Common myeloid progenitor, CD34-positive (primary cell): ENCODE data around the gene FHIT.
A peak's percentile ranks its signal among the peaks of the same experiment; 100 is the strongest.

Experiments used
- CTCF ChIA-PET: fragments of 350-600 bp; sonication (Branson Sonifier 250); formaldehyde crosslinking; loops from one replicate; lab custom pipeline; 2021; ENCODE audit warnings: antibody characterized with exemption; lab: Charles Lee
- POLR2A ChIA-PET: fragments of 350-600 bp; sonication (Branson Sonifier 250); formaldehyde crosslinking; loops from one replicate; lab custom pipeline; 2021; ENCODE audit warnings: antibody characterized with exemption; lab: Charles Lee
- DNase-seq, 3 donors: peaks; one replicate each; pipeline versions ENCODE4 v3.0.0 to v3.0.0-alpha.2; 2013
- H3K27ac ChIP-seq, 2 experiments: 1 replicate in 1 of 2; 2 replicates in 1 of 2; pipeline ENCODE4 v1.7.0; 2013; ENCODE audit warnings: inconsistent platforms in 2 of 2, low read length in 2 of 2, mild to moderate bottlenecking in 2 of 2, low read depth in 1 of 2, moderate library complexity in 1 of 2; ENCODE audit not compliant: severe bottlenecking in 2 of 2, insufficient read depth in 1 of 2, poor library complexity in 1 of 2
- H3K27me3 ChIP-seq, 5 experiments: replicated peaks in 2 of 5; 1 replicate in 3 of 5; 2 replicates in 2 of 5; pipeline versions ENCODE4 v1.6.1 to v1.7.0; 2013; ENCODE audit warnings: low read length in 4 of 5, mild to moderate bottlenecking in 2 of 5, moderate library complexity in 2 of 5, inconsistent platforms in 1 of 5; ENCODE audit not compliant: insufficient read depth in 5 of 5, control insufficient read depth in 4 of 5
- H3K36me3 ChIP-seq, 4 experiments: 1 replicate in 2 of 4; 2 replicates in 2 of 4; pipeline versions ENCODE4 v1.6.1 to v1.7.0; 2013; ENCODE audit warnings: low read length in 3 of 4, control low read depth in 1 of 4, mild to moderate bottlenecking in 1 of 4; ENCODE audit not compliant: control insufficient read depth in 4 of 4, insufficient read depth in 4 of 4
- H3K4me1 ChIP-seq, 4 experiments: 1 replicate in 3 of 4; 2 replicates in 1 of 4; pipeline versions ENCODE4 v1.6.1 to v1.7.1; 2013; ENCODE audit warnings: low read length in 3 of 4, mild to moderate bottlenecking in 3 of 4, control low read depth in 1 of 4, inconsistent platforms in 1 of 4, moderate library complexity in 1 of 4; ENCODE audit not compliant: control insufficient read depth in 4 of 4, insufficient read depth in 4 of 4; ENCODE audit errors: control extremely low read depth in 1 of 4
- H3K4me3 ChIP-seq, 7 experiments: 1 replicate in 4 of 7; 2 replicates in 3 of 7; pipeline versions ENCODE4 v1.5.1 to v1.7.0; 2013; ENCODE audit warnings: mild to moderate bottlenecking in 7 of 7, low read length in 6 of 7, moderate library complexity in 6 of 7, inconsistent platforms in 2 of 7, low read depth in 2 of 7, control low read depth in 1 of 7; ENCODE audit not compliant: insufficient read depth in 4 of 7, control insufficient read depth in 1 of 7; ENCODE audit errors: extremely low read depth in 1 of 7
- H3K9me3 ChIP-seq, 5 experiments: 1 replicate in 4 of 5; 2 replicates in 1 of 5; pipeline versions ENCODE4 v1.6.1 to v1.7.1; 2013; ENCODE audit warnings: low read length in 4 of 5, mild to moderate bottlenecking in 2 of 5, inconsistent platforms in 1 of 5, low read depth in 1 of 5, moderate library complexity in 1 of 5; ENCODE audit not compliant: control insufficient read depth in 4 of 5, insufficient read depth in 2 of 5; ENCODE audit errors: control extremely low read depth in 1 of 5
- WGBS: methylation state at CpG from one replicate; pipeline ENCODE4 v1.1.5; 2013; ENCODE audit not compliant: insufficient coverage; 5-methylcytosine and 5-hydroxymethylcytosine counted together

The FHIT gene

DNA sequence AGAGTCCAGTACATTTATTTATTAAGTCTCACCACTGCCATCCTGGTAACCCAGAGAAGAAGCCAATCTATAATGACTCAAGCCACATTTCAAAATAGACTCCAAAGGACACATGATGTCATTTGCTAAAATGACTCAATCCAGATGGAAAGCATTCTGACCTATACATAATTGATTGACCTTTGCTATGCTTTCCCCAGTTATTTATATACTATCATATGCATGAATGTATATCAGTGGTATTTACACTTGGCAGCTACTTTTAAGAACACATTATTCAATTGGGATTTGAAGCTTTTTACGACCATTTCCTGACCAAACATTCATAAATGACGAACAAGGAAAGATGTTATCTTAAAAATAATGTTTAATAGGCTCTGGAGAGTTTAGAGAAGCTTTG is 297.2 kb downstream of the FHIT start:
- ChIA-PET POLR2A (no interaction called here), CTCF (no interaction called here)
- WGBS: no CpG with 5 or more reads among the region's 2 CpGs
- no peaks in the 10 kb centered on the region for H3K36me3 ChIP-seq
- H3K27ac ChIP-seq: no peak overlapping the region
- H3K27me3 ChIP-seq: no peaks in the 10 kb centered on the region
- H3K9me3 ChIP-seq: peaks cover 0 to 11% (median 0%) of the 10 kb centered on the region in 5 experiments
- DNase-seq: no peak
- no peaks in the 10 kb centered on the region for H3K4me1 ChIP-seq
- no peak overlapping the region for H3K4me3 ChIP-seq

DNA sequence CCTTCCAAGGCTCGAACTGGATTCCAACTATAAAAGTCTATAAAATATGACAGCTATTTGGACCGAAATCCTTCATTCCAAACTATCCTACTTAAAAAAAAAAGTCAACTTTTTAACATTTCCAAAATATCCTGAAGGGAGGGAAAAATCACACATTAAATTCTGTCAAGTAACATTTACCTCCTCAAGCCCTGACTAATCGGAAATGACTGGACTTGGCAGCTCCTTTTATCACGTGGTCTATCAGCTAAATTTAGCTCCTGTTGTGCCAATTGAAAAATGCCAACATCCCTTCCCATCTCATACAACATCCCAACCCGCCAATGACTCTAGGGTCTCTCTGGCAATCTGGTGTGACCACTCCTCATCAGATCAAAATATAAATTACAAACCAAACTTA is 297.9 kb downstream of the FHIT start:
- Histone ChIP-seq H3K4me3 (no peak overlapping the region), H3K4me1 (no peaks in the 10 kb centered on the region), H3K36me3 (no peaks in the 10 kb centered on the region), H3K27me3 (no peaks in the 10 kb centered on the region), H3K27ac (no peak overlapping the region), H3K9me3 (peaks cover 0 to 11% (median 0%) of the 10 kb centered on the region in 5 experiments)
- CTCF ChIA-PET: no interaction called here
- no peak for DNase-seq
- POLR2A ChIA-PET: no interaction called here
- WGBS: 100% methylated on average over 3 of the region's 5 CpGs

DNA sequence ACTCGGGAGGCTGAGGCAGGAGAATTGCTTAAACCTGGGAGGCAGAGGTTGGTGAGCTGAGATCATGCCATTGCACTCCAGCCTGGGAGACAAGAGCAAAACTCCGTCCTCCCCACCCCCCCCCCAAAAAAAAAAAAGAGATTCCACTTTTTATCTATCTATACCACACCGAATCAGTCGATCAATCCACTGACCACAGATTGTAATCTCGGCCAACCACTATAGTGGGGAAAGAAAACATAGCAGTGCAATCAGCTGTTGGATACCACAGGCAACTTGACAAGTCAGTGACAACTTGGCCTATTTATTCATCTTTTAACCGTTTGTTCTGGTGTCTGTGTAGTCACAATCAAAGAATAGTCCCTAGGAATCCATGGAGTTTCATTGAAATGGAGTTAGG is 299.2 kb downstream of the FHIT start:
- CTCF ChIA-PET: no interaction called here

DNA sequence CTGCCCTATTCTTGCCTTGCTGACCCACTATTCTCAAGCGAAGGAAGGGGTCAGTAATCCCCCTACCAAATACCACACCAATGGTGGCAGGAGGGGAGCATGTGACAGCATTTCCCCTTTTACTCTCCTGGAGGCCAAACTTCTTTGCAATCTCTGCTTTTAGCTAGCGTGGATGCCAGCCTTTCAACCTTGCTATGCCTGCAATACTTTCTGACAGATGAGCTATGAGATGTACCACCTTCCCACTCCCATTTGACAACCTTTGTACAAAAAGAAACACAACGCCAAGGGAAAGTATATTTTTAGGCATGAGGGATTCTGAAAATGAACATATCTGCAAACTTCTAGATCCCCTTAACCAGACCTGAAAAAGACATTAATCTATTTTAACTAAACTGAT is 302.1 kb downstream of the FHIT start:
- WGBS: no CpG with 5 or more reads among the region's 3 CpGs
- ChIA-PET POLR2A (no interaction called here), CTCF (no interaction called here)
- no peak overlapping the region for H3K4me3 ChIP-seq
- H3K9me3 ChIP-seq: no peaks in the 10 kb centered on the region
- no peak for DNase-seq
- H3K36me3 ChIP-seq: no peaks in the 10 kb centered on the region
- H3K27me3 ChIP-seq: no peaks in the 10 kb centered on the region
- no peak overlapping the region for H3K27ac ChIP-seq
- H3K4me1 ChIP-seq: no peaks in the 10 kb centered on the region

More for the DNA sequence above, 299.2 kb downstream of the FHIT start:
- WGBS: 67% methylated on average over 4 of the region's 6 CpGs
- Histone ChIP-seq H3K4me1 (no peaks in the 10 kb centered on the region), H3K36me3 (no peaks in the 10 kb centered on the region), H3K4me3 (no peak overlapping the region), H3K27ac (no peak overlapping the region), H3K27me3 (no peaks in the 10 kb centered on the region), H3K9me3 (peaks cover 0 to 11% (median 0%) of the 10 kb centered on the region in 5 experiments)
- DNase-seq: no peak
- POLR2A ChIA-PET: interaction anchor here (0.6 kb wide), 1 partner anchor 40 kb away, joined by 3 read pairs; no protein-coding TSS in a partner anchor

DNA sequence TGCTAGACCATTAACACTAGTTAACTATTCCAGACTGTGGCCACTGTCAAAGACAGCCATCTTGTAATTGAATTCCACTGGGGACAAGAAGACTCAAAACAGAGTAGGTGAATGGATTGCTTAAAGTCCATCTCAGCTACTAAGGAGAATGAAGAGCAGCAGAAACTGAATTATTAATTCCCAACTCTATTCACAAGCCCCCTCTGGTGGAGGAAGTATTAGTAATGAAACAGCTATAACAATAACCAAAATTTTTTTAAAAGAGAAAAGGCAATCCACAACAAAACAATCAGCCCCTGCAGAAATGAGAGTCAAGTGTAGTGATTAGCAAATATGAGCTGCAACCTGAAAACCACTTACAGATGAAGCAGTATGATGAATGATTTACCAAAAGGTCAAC is 302.8 kb downstream of the FHIT start:
- no peaks in the 10 kb centered on the region for H3K36me3 ChIP-seq
- no peaks in the 10 kb centered on the region for H3K9me3 ChIP-seq
- H3K4me1 ChIP-seq: no peaks in the 10 kb centered on the region
- H3K27ac ChIP-seq: no peak overlapping the region
- CTCF ChIA-PET: no interaction called here
- H3K4me3 ChIP-seq: no peak overlapping the region
- H3K27me3 ChIP-seq: no peaks in the 10 kb centered on the region
- POLR2A ChIA-PET: no interaction called here
- DNase-seq: peak in 2 of 3 donors; percentile 15 to 26

DNA sequence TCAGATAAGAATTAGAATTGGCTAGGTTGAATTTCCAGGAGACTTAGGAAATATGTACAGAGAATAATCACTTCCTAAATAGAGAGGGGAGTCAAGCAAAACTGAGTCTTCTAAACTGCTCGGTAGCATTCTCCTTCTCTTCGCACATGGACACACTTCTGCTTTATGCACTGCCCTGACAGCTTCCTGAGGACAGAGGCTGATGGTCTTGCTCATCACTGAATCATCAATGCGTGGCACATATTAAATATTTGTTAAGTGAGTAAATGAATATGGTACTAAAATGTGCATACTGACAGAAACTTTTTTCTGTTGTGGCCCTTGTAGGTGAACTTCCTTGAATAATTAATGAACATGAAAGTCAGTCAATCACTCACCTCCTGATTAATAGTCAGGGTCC is 315.5 kb downstream of the FHIT start:
- Histone ChIP-seq H3K27ac (no peak overlapping the region), H3K9me3 (no peaks in the 10 kb centered on the region), H3K4me1 (peaks cover 0 to 13% (median under 1%) of the 10 kb centered on the region in 4 experiments), H3K4me3 (no peak overlapping the region), H3K36me3 (no peaks in the 10 kb centered on the region), H3K27me3 (no peaks in the 10 kb centered on the region)
- peak in 1 of 3 donors; percentile 11 for DNase-seq
- 93% methylated on average over 3 of the region's 3 CpGs for WGBS
- CTCF ChIA-PET: no interaction called here
- POLR2A ChIA-PET: no interaction called here

DNA sequence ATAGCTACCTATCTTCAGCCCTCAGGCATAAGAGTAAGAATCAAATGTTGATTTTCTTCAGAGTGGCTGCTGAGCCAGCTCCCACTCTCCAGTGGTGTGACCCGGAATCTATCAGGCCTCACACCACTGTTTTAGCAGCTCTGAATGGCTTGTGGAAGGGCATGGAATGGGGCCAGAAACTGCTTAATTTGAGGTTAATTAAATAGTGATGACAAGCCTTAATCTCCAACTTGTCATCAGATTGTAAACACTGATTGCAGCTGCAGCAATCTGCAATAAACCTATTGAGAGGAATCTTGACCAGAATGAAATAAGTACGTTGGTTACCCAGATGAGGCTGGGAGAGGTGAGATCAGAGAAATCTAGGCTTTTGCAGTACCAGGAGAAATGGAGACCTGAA is 317.4 kb downstream of the FHIT start:
- no peak for DNase-seq
- no peaks in the 10 kb centered on the region for H3K9me3 ChIP-seq
- WGBS: 94% methylated on average over 2 of the region's 2 CpGs
- H3K36me3 ChIP-seq: no peaks in the 10 kb centered on the region
- no peaks in the 10 kb centered on the region for H3K27me3 ChIP-seq
- no peak overlapping the region for H3K27ac ChIP-seq
- POLR2A ChIA-PET: no interaction called here
- CTCF ChIA-PET: no interaction called here
- no peak overlapping the region for H3K4me3 ChIP-seq
- peaks cover 0 to 13% (median under 1%) of the 10 kb centered on the region in 4 experiments for H3K4me1 ChIP-seq
